Endothelial cell (in vitro differentiated cells): ENCODE data around the gene PRSS56. TPM values are rescaled to one million over a fixed set of nuclear protein-coding genes. Genes with fewer than 3 reads are reported as not detected.

ENCODE experiments used
- DNase-seq: peaks from one replicate; pipeline ENCODE4 v3.0.0; 2021; ENCODE audit warnings: low spot score
- H3K27ac Mint-ChIP-seq: one replicate; pipeline ENCODE4 v1.8.0; 2021; ENCODE audit warnings: mixed read lengths, inconsistent platforms; ENCODE audit not compliant: unreplicated experiment
- H3K27me3 Mint-ChIP-seq: one replicate; pipeline ENCODE4 v1.8.0; 2021; ENCODE audit warnings: mild to moderate bottlenecking, moderate library complexity, mixed read lengths, inconsistent platforms; ENCODE audit not compliant: unreplicated experiment
- H3K36me3 Mint-ChIP-seq: one replicate; pipeline ENCODE4 v1.8.0; 2021; ENCODE audit warnings: mild to moderate bottlenecking, low read depth, mixed read lengths, inconsistent platforms; ENCODE audit not compliant: unreplicated experiment
- H3K4me1 Mint-ChIP-seq: one replicate; pipeline ENCODE4 v1.8.0; 2021; ENCODE audit warnings: mild to moderate bottlenecking, mixed read lengths, inconsistent platforms; ENCODE audit not compliant: unreplicated experiment
- H3K4me3 Mint-ChIP-seq: one replicate; pipeline ENCODE4 v1.8.0; 2021; ENCODE audit warnings: mild to moderate bottlenecking, mixed read lengths, inconsistent platforms; ENCODE audit not compliant: unreplicated experiment
- H3K9me3 Mint-ChIP-seq: one replicate; pipeline ENCODE4 v1.8.0; 2021; ENCODE audit warnings: mixed read lengths, inconsistent platforms; ENCODE audit not compliant: unreplicated experiment
- CTCF ChIP-seq: fragments of 200-600 bp; sonication (generic); IDR thresholded peaks from one replicate; pipeline ENCODE4 v1.5.0; 2021; ENCODE audit warnings: antibody characterized with exemption; ENCODE audit not compliant: unreplicated experiment
- total RNA-seq: library from RNA; stranded (reverse); fragmentation: NEBNext Ultra II Directional; extraction: Animal tissue kit (Norgen Biotek cat#: 25700); gene quantifications from one replicate; pipeline ENCODE4 v1.2.1, GENCODE V29; 2021; ENCODE audit not compliant: unreplicated experiment

The PRSS56 gene
- total RNA-seq, 1 donor from 2014 or later, result not detected

- DNase-seq, result no peak
These were observed 1.3 kb upstream of the PRSS56 start for GRCh38 chr2:232518844-232519243.

GRCh38 chr2:232520489-232520888 lies 301 bp downstream of the PRSS56 start:
- H3K27me3 Mint-ChIP-seq, result peaks cover 6% of the 10 kb centered on the region
- TF ChIP-seq CTCF, result no peak
- no peaks in the 10 kb centered on the region for H3K36me3 Mint-ChIP-seq
- no peaks in the 10 kb centered on the region for H3K9me3 Mint-ChIP-seq
- H3K4me1 Mint-ChIP-seq, result peaks cover 2% of the 10 kb centered on the region
- DNase-seq, result no peak
- H3K27ac Mint-ChIP-seq, result no peak overlapping the region
- H3K4me3 Mint-ChIP-seq, result no peak overlapping the region

More at GRCh38 chr2:232518844-232519243, 1.3 kb upstream of the PRSS56 start:
- Mint-ChIP-seq H3K27me3 (peaks cover 9% of the 10 kb centered on the region), H3K4me1 (no peaks in the 10 kb centered on the region), H3K36me3 (no peaks in the 10 kb centered on the region), H3K4me3 (no peak overlapping the region), H3K9me3 (no peaks in the 10 kb centered on the region), H3K27ac (no peak overlapping the region)
- no peak for TF ChIP-seq CTCF

- DNase-seq, result no peak
- Mint-ChIP-seq H3K4me3 (no peak overlapping the region), H3K27me3 (peaks cover 6% of the 10 kb centered on the region), H3K4me1 (peaks cover 2% of the 10 kb centered on the region), H3K9me3 (no peaks in the 10 kb centered on the region), H3K36me3 (no peaks in the 10 kb centered on the region), H3K27ac (no peak overlapping the region)
- TF ChIP-seq CTCF, result no peak
These were observed 910 bp downstream of the PRSS56 start for GRCh38 chr2:232521098-232521497.

- no peaks in the 10 kb centered on the region for H3K36me3 Mint-ChIP-seq
- H3K4me3 Mint-ChIP-seq, result no peak overlapping the region
- peak; percentile 75 for DNase-seq
- peaks cover 2% of the 10 kb centered on the region for H3K4me1 Mint-ChIP-seq
- H3K27ac Mint-ChIP-seq, result no peak overlapping the region
- TF ChIP-seq CTCF, result peak; percentile 97
- peaks cover 6% of the 10 kb centered on the region for H3K27me3 Mint-ChIP-seq
- no peaks in the 10 kb centered on the region for H3K9me3 Mint-ChIP-seq
These were observed 1.9 kb downstream of the PRSS56 start for GRCh38 chr2:232521959-232522622.

- Mint-ChIP-seq H3K27ac (no peak overlapping the region), H3K27me3 (peaks cover 5% of the 10 kb centered on the region), H3K36me3 (no peaks in the 10 kb centered on the region), H3K4me3 (no peak overlapping the region), H3K4me1 (peaks cover 2% of the 10 kb centered on the region), H3K9me3 (no peaks in the 10 kb centered on the region)
- TF ChIP-seq CTCF, result no peak
- no peak for DNase-seq
These were observed 2.6 kb downstream of the PRSS56 start for GRCh38 chr2:232522623-232523401.
